ENCODE results near the gene C4BPA.
A peak's percentile ranks its signal among the peaks of the same experiment; 100 is the strongest.

C4BPA gene

GRCh38 chr1:207077470-207078377 lies 26.3 kb upstream of the C4BPA start:
- peak; percentile 75 for DNase-seq (ENCODE audit: low spot score)

- DNase-seq (ENCODE audit: low spot score): no peak
Measured at GRCh38 chr1:207078578-207079132, 25.4 kb upstream of the C4BPA start.

GRCh38 chr1:207079706-207080241 lies 24.3 kb upstream of the C4BPA start:
- DNase-seq (ENCODE audit: low spot score): no peak

DNA sequence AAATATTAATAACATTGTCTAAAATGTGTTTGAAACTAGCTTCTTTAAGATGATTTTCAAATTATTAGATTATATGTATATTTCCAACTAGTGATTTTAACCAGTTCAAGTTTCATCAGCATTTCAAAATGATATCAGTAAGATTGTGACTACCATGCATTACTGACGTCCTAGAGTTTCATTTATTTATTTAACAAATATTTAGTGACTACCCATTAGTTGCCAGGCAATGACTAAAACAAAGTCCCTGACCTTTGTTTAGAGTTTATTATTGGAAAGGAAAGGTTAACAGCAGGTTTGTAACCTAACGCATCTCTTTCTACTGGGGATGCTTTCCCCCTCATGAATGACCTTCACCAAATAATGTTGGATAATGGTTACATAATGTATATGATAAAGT lies 22.9 kb upstream of the C4BPA start:
- DNase-seq (ENCODE audit: low spot score): no peak

GRCh38 chr1:207081806-207082205 lies 22.2 kb upstream of the C4BPA start:
- DNase-seq (ENCODE audit: low spot score): no peak

GRCh38 chr1:207084232-207084631 lies 19.8 kb upstream of the C4BPA start:
- no peak for DNase-seq (ENCODE audit: low spot score)

DNA sequence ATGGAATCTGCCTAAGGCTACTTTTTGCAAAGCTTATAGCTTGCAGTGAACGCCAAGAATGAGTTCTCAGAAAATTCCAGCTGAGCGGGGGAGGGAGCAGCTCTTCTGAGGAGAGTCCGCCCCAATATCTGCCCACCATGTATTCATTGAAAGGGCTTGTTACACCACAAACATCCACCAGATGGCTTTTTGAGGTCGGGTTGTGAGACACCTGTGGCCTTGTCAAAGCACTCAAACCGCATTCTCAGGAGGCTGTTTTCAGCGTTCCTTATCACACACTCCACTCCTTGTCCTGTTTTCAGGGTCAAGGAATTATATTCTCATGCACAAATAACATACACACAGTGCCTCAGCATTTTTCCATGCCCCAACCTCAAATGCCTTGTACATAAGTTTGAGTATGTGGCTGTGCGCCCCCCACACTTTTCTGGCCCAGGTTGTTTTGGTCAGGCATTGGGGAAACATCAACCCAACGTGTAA lies 19.3 kb upstream of the C4BPA start:
- DNase-seq (ENCODE audit: low spot score): peak; percentile 65

- DNase-seq (ENCODE audit: low spot score): no peak
Measured at GRCh38 chr1:207085887-207086286, 18.1 kb upstream of the C4BPA start.

- DNase-seq (ENCODE audit: low spot score): no peak
Measured at GRCh38 chr1:207088161-207088560, 15.9 kb upstream of the C4BPA start.

- DNase-seq (ENCODE audit: low spot score): no peak
Measured at GRCh38 chr1:207088701-207089626, 15.1 kb upstream of the C4BPA start, which contains the start of gene C4BPB. Gene C4BPB (plus strand): TSS chr1:207088860. CDS start chr1:207089532, 672 bp downstream.

GRCh38 chr1:207089627-207090355 lies 14.2 kb upstream of the C4BPA start:
- no peak for DNase-seq (ENCODE audit: low spot score)

GRCh38 chr1:207091200-207091908 lies 12.7 kb upstream of the C4BPA start:
- DNase-seq (ENCODE audit: low spot score): no peak

DNA sequence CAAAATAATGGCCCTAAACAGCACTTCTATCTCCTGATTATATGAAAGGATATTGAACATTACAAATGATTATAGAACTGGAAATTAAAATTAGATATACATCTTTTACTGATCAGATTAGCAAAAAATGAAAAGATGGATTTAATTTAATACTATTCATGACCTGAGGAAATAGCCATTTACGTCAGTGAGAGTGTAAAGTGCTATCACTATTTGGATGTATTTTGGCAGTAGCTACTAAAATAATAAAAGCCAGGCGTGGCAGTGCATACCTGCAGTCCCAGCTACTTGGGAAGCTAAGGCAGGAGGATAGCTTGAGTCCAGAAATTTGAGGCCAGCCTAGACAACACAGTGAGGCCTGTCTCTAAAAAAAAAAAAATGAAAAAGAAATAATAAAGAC lies 10.1 kb upstream of the C4BPA start:
- DNase-seq (ENCODE audit: low spot score): no peak

GRCh38 chr1:207097871-207098324 lies 6.1 kb upstream of the C4BPA start:
- DNase-seq (ENCODE audit: low spot score): peak; percentile 83

- DNase-seq (ENCODE audit: low spot score): no peak
Measured at GRCh38 chr1:207101720-207102119, 2.3 kb upstream of the C4BPA start.

- DNase-seq (ENCODE audit: low spot score): no peak
Measured at GRCh38 chr1:207102146-207102545, 1.9 kb upstream of the C4BPA start.

GRCh38 chr1:207102659-207103058 lies 1.4 kb upstream of the C4BPA start:
- no peak for DNase-seq (ENCODE audit: low spot score)

DNA sequence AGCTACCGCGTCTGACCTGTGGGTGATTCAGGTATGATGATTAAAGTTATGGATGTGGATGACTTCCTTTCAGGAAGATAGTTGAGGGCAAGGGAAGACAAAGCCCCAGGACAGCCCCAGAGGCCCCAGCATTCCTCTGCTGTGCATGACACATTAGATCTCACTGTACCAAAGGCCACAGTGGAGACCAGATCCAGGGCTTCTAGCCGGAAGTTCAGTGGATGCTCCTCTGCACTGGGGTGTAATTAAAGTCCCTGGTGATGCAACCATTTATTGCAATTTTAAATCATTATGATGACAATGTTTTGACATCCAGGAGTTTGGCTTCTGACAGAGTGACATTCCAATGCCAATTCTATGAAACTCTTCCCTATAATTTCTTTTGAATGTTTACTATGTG lies 5.0 kb downstream of the C4BPA start:
- DNase-seq (ENCODE audit: low spot score): no peak

DNA sequence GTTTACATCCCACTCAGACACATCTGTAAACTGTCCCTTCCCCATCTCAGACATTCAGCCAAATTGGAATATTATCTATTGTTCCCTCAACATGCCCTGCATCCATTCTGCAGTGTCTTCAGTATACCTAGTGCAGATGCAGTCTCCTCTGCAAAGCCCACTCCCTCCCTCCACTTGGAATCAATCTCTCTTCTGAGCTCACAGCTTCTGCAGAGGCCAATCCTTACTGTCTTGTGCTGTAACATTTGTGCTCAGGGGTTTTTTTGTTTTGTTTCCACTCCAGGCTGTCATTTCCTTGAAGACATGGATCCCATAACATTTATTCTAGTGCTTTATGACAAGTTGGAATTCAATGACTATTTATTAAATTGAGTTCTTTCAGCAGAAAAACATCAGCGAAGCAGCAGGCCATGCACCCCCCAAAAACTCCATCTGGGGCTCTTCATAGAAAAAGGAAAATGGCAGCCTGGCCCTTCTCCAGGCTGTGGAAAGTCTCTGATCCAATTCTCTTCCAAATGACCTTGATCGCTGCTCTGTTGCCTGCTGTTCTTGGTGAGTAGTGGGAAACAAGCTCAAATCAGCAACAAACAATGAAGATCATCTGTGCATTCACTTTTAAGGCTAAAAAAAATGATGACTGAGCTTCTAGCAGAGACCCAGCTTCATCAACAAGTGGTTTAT lies 8.7 kb downstream of the C4BPA start:
- DNase-seq (ENCODE audit: low spot score): no peak

GRCh38 chr1:207115269-207115668 lies 11.2 kb downstream of the C4BPA start:
- no peak for DNase-seq (ENCODE audit: low spot score)

Data from activated CD4-positive, alpha-beta T cell treated with anti-CD3 and anti-CD28 coated beads, Interleukin-2, Interleukin-4, amounts not matched to agents 100 ng/mL and 50 ng/mL, durations not matched to agents 16 hours and 8 hours (primary cell).